ENCODE results near the gene ZNF516. TPM values are rescaled to one million over a fixed set of nuclear protein-coding genes. Genes with fewer than 3 reads are reported as not detected.

Gene ZNF516
- total and polyA plus RNA-seq, 7 donors = 2.4 to 20.6 (median 9.6) TPM

DNA sequence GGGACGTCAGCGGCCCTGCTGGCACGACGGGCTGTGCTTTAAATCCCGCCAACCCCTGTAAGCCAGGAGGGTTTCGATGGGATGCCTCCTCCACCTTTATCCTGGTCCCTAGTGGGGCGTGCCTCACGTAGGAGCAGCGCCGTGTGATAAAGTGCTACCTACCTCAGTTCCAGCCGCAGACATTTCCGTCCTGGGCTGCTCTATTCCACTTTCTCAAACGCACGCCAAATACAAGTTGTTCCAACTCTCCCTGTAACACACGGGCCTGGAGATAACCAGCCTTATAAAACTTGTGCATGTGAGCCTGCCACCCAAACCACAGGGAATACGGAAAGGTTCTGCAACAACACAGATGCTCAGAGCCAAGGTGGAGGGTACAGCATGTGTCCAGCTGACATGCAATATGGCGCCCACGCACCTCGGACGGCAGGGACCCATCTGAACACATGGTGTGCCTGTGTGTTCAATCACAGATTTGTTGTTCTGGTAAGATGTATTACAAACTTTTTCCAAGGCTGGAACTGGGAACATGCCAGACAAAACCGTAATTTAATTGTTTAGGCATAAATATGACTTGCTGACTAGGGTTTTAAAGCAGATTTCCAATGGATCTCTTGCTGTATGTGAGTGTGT is 47.7 kb downstream of the ZNF516 start:
- TF ChIP-seq, protein P1, sequence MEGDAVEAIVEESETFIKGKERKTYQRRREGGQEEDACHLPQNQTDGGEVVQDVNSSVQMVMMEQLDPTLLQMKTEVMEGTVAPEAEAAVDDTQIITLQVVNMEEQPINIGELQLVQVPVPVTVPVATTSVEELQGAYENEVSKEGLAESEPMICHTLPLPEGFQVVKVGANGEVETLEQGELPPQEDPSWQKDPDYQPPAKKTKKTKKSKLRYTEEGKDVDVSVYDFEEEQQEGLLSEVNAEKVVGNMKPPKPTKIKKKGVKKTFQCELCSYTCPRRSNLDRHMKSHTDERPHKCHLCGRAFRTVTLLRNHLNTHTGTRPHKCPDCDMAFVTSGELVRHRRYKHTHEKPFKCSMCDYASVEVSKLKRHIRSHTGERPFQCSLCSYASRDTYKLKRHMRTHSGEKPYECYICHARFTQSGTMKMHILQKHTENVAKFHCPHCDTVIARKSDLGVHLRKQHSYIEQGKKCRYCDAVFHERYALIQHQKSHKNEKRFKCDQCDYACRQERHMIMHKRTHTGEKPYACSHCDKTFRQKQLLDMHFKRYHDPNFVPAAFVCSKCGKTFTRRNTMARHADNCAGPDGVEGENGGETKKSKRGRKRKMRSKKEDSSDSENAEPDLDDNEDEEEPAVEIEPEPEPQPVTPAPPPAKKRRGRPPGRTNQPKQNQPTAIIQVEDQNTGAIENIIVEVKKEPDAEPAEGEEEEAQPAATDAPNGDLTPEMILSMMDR (IDR thresholded peaks at IDR 0.05) = no peak
- intact Hi-C loops (cut with DNase I) = loop anchor here in 1 of 2 donors (5.0 kb wide), 1 partner anchor 35 kb away; no protein-coding TSS in a partner anchor
- H3K36me3 ChIP-seq (ENCODE audit: insufficient read depth in 1 of 2, low read depth in 1 of 2) = peaks cover 0 to 8% of the 10 kb centered on the region in 2 donors
- peak overlapping the region; percentile 64 for H3K27ac ChIP-seq
- peak overlapping the region; percentile 12 for H3K4me3 ChIP-seq
- no peak for ATAC-seq
- peak in 1 of 2 donors; percentile 46 for DNase-seq
- WGBS, 3 donors = 57 to 82% (median 64%) methylated on average over 21 of the region's 21 CpGs
- H3K9me3 ChIP-seq = no peaks in the 10 kb centered on the region
- H3K4me1 ChIP-seq = peaks cover 58% of the 10 kb centered on the region
- H3K27me3 ChIP-seq (ENCODE audit: insufficient read depth in 3 of 3, low read length in 2 of 3) = no peaks in the 10 kb centered on the region

DNA sequence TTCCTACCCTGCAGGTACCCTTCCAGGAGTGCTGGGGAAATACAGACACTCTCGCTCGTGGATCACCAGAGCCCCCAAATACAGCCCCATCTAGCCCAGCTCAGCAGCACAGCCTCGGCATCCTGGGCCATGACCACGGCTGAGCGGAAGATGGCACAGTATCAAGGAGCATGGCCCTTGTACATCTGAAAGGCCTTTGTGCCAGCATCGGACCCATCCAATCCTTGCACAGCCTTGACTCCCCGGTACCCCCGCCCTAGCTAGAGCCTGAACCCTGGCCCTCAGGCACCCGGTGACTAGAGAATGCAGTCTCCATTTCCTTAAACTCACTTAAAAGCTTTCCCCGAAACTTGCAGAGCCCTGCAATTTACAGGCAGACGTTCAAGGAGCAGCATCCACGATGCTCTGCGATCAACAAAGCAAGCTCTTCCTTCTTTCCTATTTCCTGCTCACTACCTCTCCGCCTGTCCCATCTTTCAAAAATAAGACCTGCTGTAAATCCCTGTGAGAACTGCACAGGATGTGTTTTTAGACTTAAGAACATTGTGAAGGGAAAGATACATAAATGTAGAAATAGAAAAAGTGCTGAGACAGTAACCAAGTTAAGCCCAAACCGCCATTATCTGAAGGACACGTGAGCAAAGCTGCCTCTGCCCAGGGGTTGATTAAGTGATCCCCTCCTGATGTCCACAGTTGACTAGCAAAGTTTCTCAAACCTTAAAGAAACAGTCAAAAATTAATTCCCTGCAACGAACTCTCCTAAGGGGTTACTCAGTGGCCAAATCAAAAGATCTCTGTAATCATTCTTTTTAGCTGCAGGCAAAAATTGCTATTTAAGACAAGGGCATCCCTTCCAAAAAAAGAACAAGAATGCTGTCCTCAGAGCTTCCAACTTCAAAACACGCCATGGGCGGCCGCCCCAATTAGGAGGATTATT is 48.5 kb downstream of the ZNF516 start:
- peak overlapping the region; percentile 20 for H3K4me3 ChIP-seq
- H3K4me1 ChIP-seq = peaks cover 58% of the 10 kb centered on the region
- H3K27ac ChIP-seq = peak overlapping the region; percentile 64
- peaks cover 0 to 15% of the 10 kb centered on the region in 2 donors for H3K36me3 ChIP-seq (ENCODE audit: insufficient read depth in 1 of 2, low read depth in 1 of 2)
- intact Hi-C loops (cut with DNase I) = loop anchor here in 1 of 2 donors (5.0 kb wide), 1 partner anchor 34 kb away; no protein-coding TSS in a partner anchor
- no peak for DNase-seq
- TF ChIP-seq, protein P1 (IDR thresholded peaks at IDR 0.05) = no peak
- H3K9me3 ChIP-seq = no peaks in the 10 kb centered on the region
- no peak for ATAC-seq
- H3K27me3 ChIP-seq (ENCODE audit: insufficient read depth in 3 of 3, low read length in 2 of 3) = no peaks in the 10 kb centered on the region
- WGBS, 3 donors = 55 to 70% (median 61%) methylated on average over 20 of the region's 20 CpGs

DNA sequence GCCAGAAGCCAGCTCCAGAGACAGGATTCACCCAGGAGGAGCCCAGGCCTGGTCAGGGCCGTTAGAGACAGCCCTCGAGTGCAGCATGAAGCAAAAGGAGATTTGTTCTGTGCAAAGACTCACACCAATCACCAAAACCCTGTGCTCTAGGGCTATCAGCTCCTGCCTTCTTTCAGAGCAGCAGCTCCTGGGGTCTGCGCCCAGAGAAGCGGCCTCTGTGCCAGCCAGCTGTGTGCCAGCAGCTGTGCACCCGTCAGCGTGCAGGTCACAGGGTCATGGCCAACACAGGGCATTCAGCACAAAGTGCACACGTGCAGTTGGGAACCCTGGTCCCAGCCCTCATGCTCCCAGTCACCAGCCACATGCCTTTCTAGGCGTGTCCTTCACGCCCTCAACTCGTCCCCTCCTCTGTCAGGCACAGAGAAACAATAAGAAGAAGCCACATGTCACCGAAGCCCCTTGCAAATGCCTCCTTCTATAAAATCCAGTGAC is 49.3 kb downstream of the ZNF516 start:
- H3K27ac ChIP-seq = peak overlapping the region; percentile 65
- no peaks in the 10 kb centered on the region for H3K27me3 ChIP-seq (ENCODE audit: insufficient read depth in 3 of 3, low read length in 2 of 3)

DNA sequence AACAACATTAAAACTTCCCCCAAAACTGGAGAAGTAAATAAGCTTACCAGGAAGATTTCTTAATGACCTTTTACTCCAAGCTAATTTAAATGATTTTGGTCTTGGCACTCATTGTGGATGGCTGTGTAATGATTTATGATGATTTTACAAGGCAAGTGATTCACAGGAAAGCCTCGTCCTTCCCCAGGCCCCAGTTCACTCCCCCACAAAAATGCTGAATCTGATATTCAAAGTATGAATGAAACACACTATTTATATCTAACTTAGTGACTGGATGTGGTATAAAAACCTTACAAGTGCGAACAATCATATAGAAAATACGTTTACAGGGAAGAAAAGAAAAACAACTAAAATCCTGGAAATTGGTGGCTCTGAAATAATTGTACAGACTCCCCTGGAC is 49.8 kb downstream of the ZNF516 start:
- intact Hi-C loops (cut with DNase I) = loop anchor here in 1 of 2 donors (5.0 kb wide), 1 partner anchor 33 kb away; no protein-coding TSS in a partner anchor
- Histone ChIP-seq H3K4me1 (peaks cover 56% of the 10 kb centered on the region), H3K9me3 (no peaks in the 10 kb centered on the region), H3K27me3 (ENCODE audit: insufficient read depth in 3 of 3, low read length in 2 of 3) (no peaks in the 10 kb centered on the region), H3K4me3 (no peak overlapping the region), H3K27ac (peak overlapping the region; percentile 65), H3K36me3 (ENCODE audit: insufficient read depth in 1 of 2, low read depth in 1 of 2) (peaks cover 0 to 29% of the 10 kb centered on the region in 2 donors)
- TF ChIP-seq, protein P1 (IDR thresholded peaks at IDR 0.05) = no peak
- peak in 3 of 4 donors; percentile 45 to 52 (median 49) for ATAC-seq
- 53 to 68% (median 54%) methylated on average over 3 of the region's 3 CpGs for WGBS, 3 donors
- DNase-seq = no peak

More for the DNA sequence above, 49.3 kb downstream of the ZNF516 start:
- DNase-seq (no peak), ATAC-seq (peak; percentile 22 to 63 (median 38))
- 39 to 55% (median 47%) methylated on average over 11 of the region's 11 CpGs for WGBS, 3 donors
- H3K9me3 ChIP-seq = no peaks in the 10 kb centered on the region
- H3K4me1 ChIP-seq = peaks cover 56% of the 10 kb centered on the region
- TF ChIP-seq, protein P1 (IDR thresholded peaks at IDR 0.05) = no peak
- H3K4me3 ChIP-seq = no peak overlapping the region
- peaks cover 0 to 23% of the 10 kb centered on the region in 2 donors for H3K36me3 ChIP-seq (ENCODE audit: insufficient read depth in 1 of 2, low read depth in 1 of 2)
- intact Hi-C loops (cut with DNase I) = loop anchor here in 1 of 2 donors (5.0 kb wide), 1 partner anchor 33 kb away; no protein-coding TSS in a partner anchor

All from psoas muscle (tissue), 8 donors.